ENCODE results near the gene ANKRD7. TPM values are rescaled to one million over a fixed set of nuclear protein-coding genes. Genes with fewer than 3 reads are reported as not detected.
A peak's percentile ranks its signal among the peaks of the same experiment; 100 is the strongest.

Gene ANKRD7
- total RNA-seq, 1 experiment from 2014 or later = 0.42 TPM

- H3K36me3 Mint-ChIP-seq (ENCODE audit: insufficient read depth, unreplicated experiment) = peaks cover 43% of the 10 kb centered on the region
- CTCF ChIA-PET = no interaction called here
- no peak for DNase-seq
- peak overlapping the region; percentile 83 for H3K4me3 Mint-ChIP-seq (ENCODE audit: low read depth, unreplicated experiment)
- BruUV-seq (replicated peaks) = TSS peak; percentile 97
- no peaks in the 10 kb centered on the region for H3K27me3 Mint-ChIP-seq (ENCODE audit: unreplicated experiment)
- peaks cover 14% of the 10 kb centered on the region for H3K4me1 Mint-ChIP-seq (ENCODE audit: low read depth, unreplicated experiment)
- no peak for TF ChIP-seq CTCF (IDR thresholded peaks at IDR 0.05; ENCODE audit: unreplicated experiment)
- intact Hi-C loops (cut with micrococcal nuclease; ENCODE audit: unreplicated experiment) = no loop called here
- peak overlapping the region; percentile 95 for H3K27ac Mint-ChIP-seq (ENCODE audit: unreplicated experiment)
- no peaks in the 10 kb centered on the region for H3K9me3 Mint-ChIP-seq (ENCODE audit: low read depth, unreplicated experiment)
These were observed 41.1 kb upstream of the ANKRD7 start for GRCh38 chr7:118183428-118183785.

GRCh38 chr7:118183786-118184564 is 40.5 kb upstream of the ANKRD7 start, which contains the start of gene LSM8:
TSS of gene LSM8 (plus strand) at chr7:118184164. CDS start at chr7:118184224, 60 bp downstream.
- Mint-ChIP-seq H3K9me3 (ENCODE audit: low read depth, unreplicated experiment) (no peaks in the 10 kb centered on the region), H3K27me3 (ENCODE audit: unreplicated experiment) (no peaks in the 10 kb centered on the region), H3K4me1 (ENCODE audit: low read depth, unreplicated experiment) (peaks cover 14% of the 10 kb centered on the region), H3K4me3 (ENCODE audit: low read depth, unreplicated experiment) (peak within 1 kb of the TSS; percentile 83), H3K27ac (ENCODE audit: unreplicated experiment) (peak within 1 kb of the TSS; percentile 95), H3K36me3 (ENCODE audit: insufficient read depth, unreplicated experiment) (peaks cover 46% of the 10 kb centered on the region)
- TF ChIP-seq CTCF (IDR thresholded peaks at IDR 0.05; ENCODE audit: unreplicated experiment) = no peak
- CTCF ChIA-PET = no interaction called here
- BruUV-seq (replicated peaks) = no TSS peak
- peak; percentile 95 for DNase-seq
- intact Hi-C loops (cut with micrococcal nuclease; ENCODE audit: unreplicated experiment) = no loop called here

- Mint-ChIP-seq H3K4me1 (ENCODE audit: low read depth, unreplicated experiment) (peaks cover 14% of the 10 kb centered on the region), H3K4me3 (ENCODE audit: low read depth, unreplicated experiment) (peak overlapping the region; percentile 83), H3K36me3 (ENCODE audit: insufficient read depth, unreplicated experiment) (peaks cover 51% of the 10 kb centered on the region), H3K27ac (ENCODE audit: unreplicated experiment) (peak overlapping the region; percentile 95), H3K27me3 (ENCODE audit: unreplicated experiment) (no peaks in the 10 kb centered on the region), H3K9me3 (ENCODE audit: low read depth, unreplicated experiment) (no peaks in the 10 kb centered on the region)
- intact Hi-C loops (cut with micrococcal nuclease; ENCODE audit: unreplicated experiment) = no loop called here
- no peak for TF ChIP-seq CTCF (IDR thresholded peaks at IDR 0.05; ENCODE audit: unreplicated experiment)
- DNase-seq = no peak
- CTCF ChIA-PET = interaction anchor here (0.7 kb wide), 1 partner anchor 1253 kb away, joined by 3 read pairs; no protein-coding TSS in a partner anchor
- BruUV-seq (replicated peaks) = TSS peak; percentile 56
These were observed 40.0 kb upstream of the ANKRD7 start for GRCh38 chr7:118184565-118184940.

- no peak for DNase-seq
- Mint-ChIP-seq H3K27ac (ENCODE audit: unreplicated experiment) (peak overlapping the region; percentile 95), H3K4me3 (ENCODE audit: low read depth, unreplicated experiment) (peak overlapping the region; percentile 83), H3K4me1 (ENCODE audit: low read depth, unreplicated experiment) (peaks cover 14% of the 10 kb centered on the region), H3K36me3 (ENCODE audit: insufficient read depth, unreplicated experiment) (peaks cover 56% of the 10 kb centered on the region), H3K27me3 (ENCODE audit: unreplicated experiment) (no peaks in the 10 kb centered on the region), H3K9me3 (ENCODE audit: low read depth, unreplicated experiment) (no peaks in the 10 kb centered on the region)
- intact Hi-C loops (cut with micrococcal nuclease; ENCODE audit: unreplicated experiment) = no loop called here
- CTCF ChIA-PET = interaction anchor here (0.7 kb wide), 1 partner anchor 1253 kb away, joined by 3 read pairs; no protein-coding TSS in a partner anchor
- no TSS peak for BruUV-seq (replicated peaks)
- no peak for TF ChIP-seq CTCF (IDR thresholded peaks at IDR 0.05; ENCODE audit: unreplicated experiment)
These were observed 39.2 kb upstream of the ANKRD7 start for GRCh38 chr7:118185163-118185860.

Measured in Calu3 (cell line).